ENCODE measurements around the gene NTM.

Gene NTM

GRCh38 chr11:131385763-131386390, 15.5 kb downstream of the NTM start:
- TF ChIP-seq CTCF (IDR thresholded peaks at IDR 0.05; ENCODE audit: low read depth, low read length): no peak
- in situ Hi-C loops (cut with HindIII; ENCODE audit: low sequenced_read_pairs): no loop called here
- no peak for DNase-seq (ENCODE audit: low read depth, low spot score)
- H3K4me3 ChIP-seq (ENCODE audit: low read depth, low read length): no peak overlapping the region

DNA sequence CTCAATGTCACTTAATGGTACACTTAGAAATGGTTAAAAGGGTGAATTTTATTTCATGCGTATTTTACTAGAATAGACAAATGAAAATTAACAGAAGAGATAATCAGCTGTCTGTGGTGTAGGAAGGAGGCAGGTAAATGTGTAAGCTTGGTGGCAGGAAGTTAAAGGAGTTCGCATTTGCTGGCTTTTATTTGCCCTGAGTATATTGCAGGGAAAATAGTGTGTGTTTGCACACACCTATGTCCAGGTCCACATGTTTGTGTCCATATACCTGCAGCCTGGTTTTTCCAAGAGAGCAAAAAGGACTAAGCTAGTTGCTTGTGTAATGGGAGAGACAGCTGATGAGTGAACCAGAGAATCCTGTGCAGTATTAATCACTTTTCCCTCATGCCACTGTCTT, 16.0 kb downstream of the NTM start:
- no peak overlapping the region for H3K4me3 ChIP-seq (ENCODE audit: low read depth, low read length)
- TF ChIP-seq CTCF (IDR thresholded peaks at IDR 0.05; ENCODE audit: low read depth, low read length): no peak
- in situ Hi-C loops (cut with HindIII; ENCODE audit: low sequenced_read_pairs): no loop called here

DNA sequence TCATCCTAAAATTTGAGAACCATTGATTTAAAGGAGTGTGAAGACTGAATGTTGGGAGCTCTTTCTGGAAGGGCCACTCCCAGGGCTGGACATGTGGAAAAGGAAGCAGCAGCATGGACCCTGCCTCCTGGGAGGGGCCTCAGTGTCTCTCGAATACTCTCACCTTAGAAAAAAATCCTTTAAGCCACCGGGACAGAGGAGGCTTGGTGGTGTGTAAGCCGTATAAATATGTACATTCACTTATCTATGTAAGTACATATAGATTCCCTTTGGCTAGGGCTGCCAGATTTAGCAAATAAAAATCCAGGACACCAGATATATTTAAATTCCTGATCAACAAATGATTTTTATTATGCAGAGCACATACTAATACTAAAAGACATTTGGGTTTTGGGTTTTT, 17.6 kb downstream of the NTM start:
- in situ Hi-C loops (cut with HindIII; ENCODE audit: low sequenced_read_pairs): no loop called here

More for the DNA sequence above, 16.0 kb downstream of the NTM start:
- DNase-seq (ENCODE audit: low read depth, low spot score): no peak

DNA sequence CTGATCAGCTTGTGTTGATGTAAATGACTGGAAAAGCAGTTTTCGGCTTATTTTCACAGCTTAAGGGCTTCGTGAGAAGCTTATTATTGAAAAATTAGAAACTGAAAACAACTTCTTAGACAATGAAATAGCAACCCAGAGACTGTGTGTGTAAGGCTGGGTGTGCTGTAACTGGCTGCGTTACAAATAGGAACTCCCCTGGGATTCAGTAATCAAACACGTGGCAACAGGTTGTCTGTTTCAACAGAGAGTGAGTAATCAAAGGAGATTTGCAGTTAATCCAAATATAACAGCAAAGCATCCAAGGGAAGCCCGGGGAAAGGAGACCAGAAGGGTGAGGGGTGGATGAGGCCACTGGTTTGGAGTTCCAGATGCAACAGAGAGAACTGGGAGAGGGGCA, 19.2 kb downstream of the NTM start:
- H3K4me3 ChIP-seq (ENCODE audit: low read depth, low read length): no peak overlapping the region
- in situ Hi-C loops (cut with HindIII; ENCODE audit: low sequenced_read_pairs): no loop called here
- no peak for DNase-seq (ENCODE audit: low read depth, low spot score)
- no peak for TF ChIP-seq CTCF (IDR thresholded peaks at IDR 0.05; ENCODE audit: low read depth, low read length)

More for the DNA sequence above, 17.6 kb downstream of the NTM start:
- DNase-seq (ENCODE audit: low read depth, low spot score): no peak
- TF ChIP-seq CTCF (IDR thresholded peaks at IDR 0.05; ENCODE audit: low read depth, low read length): no peak
- H3K4me3 ChIP-seq (ENCODE audit: low read depth, low read length): no peak overlapping the region

- no peak for DNase-seq (ENCODE audit: low read depth, low spot score)
- no peak for TF ChIP-seq CTCF (IDR thresholded peaks at IDR 0.05; ENCODE audit: low read depth, low read length)
- H3K4me3 ChIP-seq (ENCODE audit: low read depth, low read length): no peak overlapping the region
- in situ Hi-C loops (cut with HindIII; ENCODE audit: low sequenced_read_pairs): no loop called here
Measured at GRCh38 chr11:131391176-131391575, 20.8 kb downstream of the NTM start.

GRCh38 chr11:131392528-131393255, 22.3 kb downstream of the NTM start:
- DNase-seq (ENCODE audit: low read depth, low spot score): peak; percentile 2
- in situ Hi-C loops (cut with HindIII; ENCODE audit: low sequenced_read_pairs): no loop called here
- peak; percentile 27 for TF ChIP-seq CTCF (IDR thresholded peaks at IDR 0.05; ENCODE audit: low read depth, low read length)
- no peak overlapping the region for H3K4me3 ChIP-seq (ENCODE audit: low read depth, low read length)

Measured in astrocyte of the spinal cord (primary cell).